ENCODE data around the gene NXPH1.

DNA sequence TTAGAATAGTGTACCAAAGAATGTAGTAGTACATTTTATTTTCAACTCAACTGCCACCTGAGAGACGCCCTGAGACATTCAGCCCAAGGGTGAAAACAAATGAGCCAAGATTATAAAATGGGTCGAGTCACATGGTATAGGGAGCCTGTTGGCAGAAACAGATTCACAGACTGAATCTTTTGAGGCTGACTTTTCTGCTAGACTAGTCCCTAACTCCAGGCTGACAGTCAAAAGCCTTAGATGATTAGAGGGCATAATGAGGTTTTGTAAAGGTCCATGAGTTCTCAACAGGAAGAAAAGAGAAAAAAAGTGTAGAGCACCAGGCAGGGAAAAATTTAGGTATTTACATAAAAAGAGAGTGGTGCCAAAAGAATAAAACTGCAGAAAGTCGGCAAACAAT is 128.0 kb downstream of the NXPH1 start:
- TF ChIP-seq, protein P1, sequence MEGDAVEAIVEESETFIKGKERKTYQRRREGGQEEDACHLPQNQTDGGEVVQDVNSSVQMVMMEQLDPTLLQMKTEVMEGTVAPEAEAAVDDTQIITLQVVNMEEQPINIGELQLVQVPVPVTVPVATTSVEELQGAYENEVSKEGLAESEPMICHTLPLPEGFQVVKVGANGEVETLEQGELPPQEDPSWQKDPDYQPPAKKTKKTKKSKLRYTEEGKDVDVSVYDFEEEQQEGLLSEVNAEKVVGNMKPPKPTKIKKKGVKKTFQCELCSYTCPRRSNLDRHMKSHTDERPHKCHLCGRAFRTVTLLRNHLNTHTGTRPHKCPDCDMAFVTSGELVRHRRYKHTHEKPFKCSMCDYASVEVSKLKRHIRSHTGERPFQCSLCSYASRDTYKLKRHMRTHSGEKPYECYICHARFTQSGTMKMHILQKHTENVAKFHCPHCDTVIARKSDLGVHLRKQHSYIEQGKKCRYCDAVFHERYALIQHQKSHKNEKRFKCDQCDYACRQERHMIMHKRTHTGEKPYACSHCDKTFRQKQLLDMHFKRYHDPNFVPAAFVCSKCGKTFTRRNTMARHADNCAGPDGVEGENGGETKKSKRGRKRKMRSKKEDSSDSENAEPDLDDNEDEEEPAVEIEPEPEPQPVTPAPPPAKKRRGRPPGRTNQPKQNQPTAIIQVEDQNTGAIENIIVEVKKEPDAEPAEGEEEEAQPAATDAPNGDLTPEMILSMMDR (IDR thresholded peaks at IDR 0.05): no peak
- TF ChIP-seq POLR2A (IDR thresholded peaks at IDR 0.05): no peak
